Activated naive CD8-positive, alpha-beta T cell treated with anti-CD3 and anti-CD28 coated beads, Interleukin-2, amount 10 ng/mL, durations not matched to agents 7 days and 5 days (primary cell): ENCODE measurements around the gene MXD3. TPM values are rescaled to one million over a fixed set of nuclear protein-coding genes. Genes with fewer than 3 reads are reported as not detected.
"Not testable (repeated sequence)": the region's sequence is repeated elsewhere in the genome, so short reads cannot be mapped to it uniquely, and the experiment has no call there.

Source experiments
- ATAC-seq: fragments of 150-1000 bp; cut with Tn5 transposase; one replicate; pipeline ENCODE4 v1.10.0; 2021; ENCODE audit warnings: low read depth, moderate library complexity
- POLR2A ChIA-PET: fragments of 350-600 bp; sonication (Branson Sonifier 250); formaldehyde crosslinking; loops from one replicate; lab custom pipeline; 2021; ENCODE audit warnings: antibody characterized with exemption; lab: Charles Lee
- DNase-seq: peaks from one replicate; pipeline ENCODE4 v3.0.0; 2021
- H3K27ac Mint-ChIP-seq: one replicate; pipeline ENCODE4 v1.8.0; 2022; ENCODE audit warnings: mild to moderate bottlenecking, mixed read lengths
- H3K27me3 Mint-ChIP-seq: one replicate; pipeline ENCODE4 v1.8.0; 2022; ENCODE audit warnings: mild to moderate bottlenecking, moderate library complexity, mixed read lengths
- H3K36me3 Mint-ChIP-seq: one replicate; pipeline ENCODE4 v1.8.0; 2021; ENCODE audit warnings: mild to moderate bottlenecking, mixed read lengths
- H3K4me1 Mint-ChIP-seq: one replicate; pipeline ENCODE4 v1.8.0; 2021; ENCODE audit warnings: mixed read lengths
- H3K4me3 Mint-ChIP-seq: one replicate; pipeline ENCODE4 v1.8.0; 2022; ENCODE audit warnings: mild to moderate bottlenecking, moderate library complexity, mixed read lengths
- H3K9me3 Mint-ChIP-seq: one replicate; pipeline ENCODE4 v1.8.0; 2021; ENCODE audit warnings: mixed read lengths
- total RNA-seq, 2 experiments: library from RNA; stranded (reverse); gene quantifications; one replicate each; pipeline ENCODE4 v1.2.3, GENCODE V29; 2021

Gene MXD3, protein sequence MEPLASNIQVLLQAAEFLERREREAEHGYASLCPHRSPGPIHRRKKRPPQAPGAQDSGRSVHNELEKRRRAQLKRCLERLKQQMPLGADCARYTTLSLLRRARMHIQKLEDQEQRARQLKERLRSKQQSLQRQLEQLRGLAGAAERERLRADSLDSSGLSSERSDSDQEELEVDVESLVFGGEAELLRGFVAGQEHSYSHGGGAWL
- 10 to 100 TPM; 85.0 to 94.0 TPM for total RNA-seq

- Mint-ChIP-seq H3K4me1 (peaks cover 32% of the 10 kb centered on the region), H3K27ac (peak within 1 kb of the TSS; percentile 98), H3K4me3 (peak within 1 kb of the TSS; percentile 100), H3K9me3 (no peaks in the 10 kb centered on the region), H3K27me3 (no peaks in the 10 kb centered on the region), H3K36me3 (peaks cover 13% of the 10 kb centered on the region)
- ATAC-seq: peak; percentile 82
- POLR2A ChIA-PET: interaction anchor here (0.6 to 4.2 kb wide), 20 partner anchors 11 to 775 kb away, joined by 3 to 51 read pairs (median 4); partner anchors contain the start of genes GRK6, LMAN2, NSD1 and PRELID1
- DNase-seq: peak; percentile 97
These were observed at the start of gene MXD3 for GRCh38 chr5:177311723-177312648. Gene MXD3 (minus strand): TSS chr5:177311898. CDS start chr5:177311830, 68 bp downstream.

DNA sequence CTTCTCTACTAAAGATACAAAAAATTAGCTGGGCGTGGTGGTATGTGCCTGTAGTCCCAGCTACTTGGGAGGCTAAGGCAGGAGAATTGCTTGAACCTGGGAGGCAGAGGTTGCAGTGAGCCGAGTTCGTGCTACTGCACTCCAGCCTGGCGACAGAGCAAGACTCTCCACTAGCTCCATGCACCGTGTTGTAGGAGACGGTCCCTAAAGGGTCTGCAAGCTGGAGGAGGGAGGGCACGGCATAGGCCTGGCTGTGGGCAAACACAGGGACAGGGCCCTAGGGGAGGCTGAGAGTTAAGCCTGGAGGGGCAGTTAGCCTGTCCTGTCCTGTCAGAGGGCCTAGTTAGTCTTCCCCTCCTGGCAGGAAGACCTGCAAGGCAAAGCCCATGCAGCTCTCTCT, 49.0 kb upstream of the MXD3 start:
- H3K27ac Mint-ChIP-seq, ATAC-seq, H3K9me3 Mint-ChIP-seq, H3K27me3 Mint-ChIP-seq, DNase-seq: not testable (repeated sequence)
- POLR2A ChIA-PET: interaction anchor here (0.6 to 2.7 kb wide), 4 partner anchors 9 to 55 kb away, joined by 4 to 24 read pairs (median 13); partner anchors contain the start of genes LMAN2 and MXD3
- peaks cover 19% of the 10 kb centered on the region for H3K36me3 Mint-ChIP-seq
- H3K4me1 Mint-ChIP-seq: peaks cover 61% of the 10 kb centered on the region
- peak overlapping the region; percentile 42 for H3K4me3 Mint-ChIP-seq

GRCh38 chr5:177359860-177360259, 48.2 kb upstream of the MXD3 start:
- Mint-ChIP-seq H3K36me3 (peaks cover 19% of the 10 kb centered on the region), H3K4me1 (peaks cover 68% of the 10 kb centered on the region), H3K9me3 (peaks cover 4% of the 10 kb centered on the region), H3K27me3 (no peaks in the 10 kb centered on the region), H3K4me3 (peak overlapping the region; percentile 92), H3K27ac (peak overlapping the region; percentile 76)
- POLR2A ChIA-PET: interaction anchor here (1.1 to 2.7 kb wide), 3 partner anchors 9 to 47 kb away, joined by 6 to 24 read pairs (median 19); partner anchors contain the start of gene LMAN2
- ATAC-seq (no peak), DNase-seq (no peak)

GRCh38 chr5:177359451-177359851, 47.8 kb upstream of the MXD3 start:
- Mint-ChIP-seq H3K4me3 (peak overlapping the region; percentile 92), H3K27me3 (no peaks in the 10 kb centered on the region), H3K27ac (peak overlapping the region; percentile 76), H3K9me3 (peaks cover 8% of the 10 kb centered on the region), H3K4me1 (peaks cover 71% of the 10 kb centered on the region), H3K36me3 (peaks cover 21% of the 10 kb centered on the region)
- POLR2A ChIA-PET: interaction anchor here (1.1 to 2.7 kb wide), 3 partner anchors 8 to 47 kb away, joined by 5 to 19 read pairs (median 6); partner anchors contain the start of gene LMAN2
- DNase-seq (no peak), ATAC-seq (no peak)

GRCh38 chr5:177358370-177358819, 46.7 kb upstream of the MXD3 start:
- peaks cover 69% of the 10 kb centered on the region for H3K4me1 Mint-ChIP-seq
- POLR2A ChIA-PET: interaction anchor here (0.6 to 2.6 kb wide), 10 partner anchors 9 to 97 kb away, joined by 3 to 13 read pairs (median 4); partner anchors contain the start of genes PRELID1 and RAB24
- peak overlapping the region; percentile 92 for H3K4me3 Mint-ChIP-seq
- peak overlapping the region; percentile 76 for H3K27ac Mint-ChIP-seq
- no peaks in the 10 kb centered on the region for H3K27me3 Mint-ChIP-seq
- peaks cover 12% of the 10 kb centered on the region for H3K9me3 Mint-ChIP-seq
- H3K36me3 Mint-ChIP-seq: peaks cover 25% of the 10 kb centered on the region
- ATAC-seq (peak; percentile 5), DNase-seq (no peak)

DNA sequence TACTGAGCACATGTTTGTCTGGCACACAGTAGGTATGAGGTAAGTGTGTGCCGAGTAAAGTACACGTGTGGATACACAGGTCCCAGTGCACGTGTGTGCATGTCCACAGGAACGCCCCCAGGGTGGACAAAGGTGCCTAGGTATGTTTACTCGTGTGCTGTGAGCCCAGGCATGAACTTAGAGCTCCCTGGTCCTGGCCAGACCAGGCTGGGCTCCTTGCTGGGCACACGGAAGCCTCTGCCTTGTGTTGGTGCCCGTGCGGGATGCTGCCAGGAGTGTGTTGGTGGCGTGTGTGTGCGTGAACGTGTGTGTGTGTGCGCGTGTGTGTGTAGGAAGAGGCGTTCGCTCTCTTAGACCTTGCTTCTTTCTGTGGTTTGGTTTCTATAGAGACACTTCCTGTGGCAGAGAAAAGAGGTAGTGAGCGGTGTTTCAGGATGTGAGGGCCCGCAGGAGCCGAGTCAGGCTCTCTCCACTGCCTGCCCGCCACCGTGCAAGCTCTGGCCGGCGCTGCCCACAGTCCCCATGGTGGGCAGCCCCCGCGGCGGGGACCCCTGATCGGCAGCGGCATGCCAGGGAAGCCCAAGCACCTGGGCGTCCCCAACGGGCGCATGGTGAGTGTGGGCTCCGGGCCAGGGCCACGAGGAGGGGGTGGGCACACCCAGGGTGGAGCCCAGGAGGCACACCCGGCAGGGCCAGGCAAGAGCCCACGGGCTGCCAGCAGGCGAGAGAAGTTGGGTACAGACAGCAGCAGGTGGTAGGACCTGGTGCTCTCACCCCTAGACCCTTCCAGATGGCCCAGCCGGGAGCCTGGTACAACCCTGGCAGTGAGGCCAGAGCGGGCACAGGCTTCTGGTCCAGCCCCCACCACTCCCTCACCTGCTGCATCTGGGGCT, 46.0 kb upstream of the MXD3 start, which contains the start of gene RGS14:
Gene RGS14, plus strand, starts transcription at position 466 of the 893 bp plus-strand sequence. Its CDS starts 101 bp downstream, at position 567.
- H3K4me3 Mint-ChIP-seq: peak within 1 kb of the TSS; percentile 92
- peaks cover 12% of the 10 kb centered on the region for H3K9me3 Mint-ChIP-seq
- ATAC-seq: peak; percentile 90
- peak within 1 kb of the TSS; percentile 83 for H3K27ac Mint-ChIP-seq
- POLR2A ChIA-PET: interaction anchor here (0.7 to 2.6 kb wide), 10 partner anchors 9 to 113 kb away, joined by 3 to 13 read pairs (median 4); partner anchors contain the start of genes PRELID1 and RAB24
- H3K4me1 Mint-ChIP-seq: peaks cover 65% of the 10 kb centered on the region
- no peaks in the 10 kb centered on the region for H3K27me3 Mint-ChIP-seq
- H3K36me3 Mint-ChIP-seq: peaks cover 24% of the 10 kb centered on the region
- peak; percentile 77 for DNase-seq

DNA sequence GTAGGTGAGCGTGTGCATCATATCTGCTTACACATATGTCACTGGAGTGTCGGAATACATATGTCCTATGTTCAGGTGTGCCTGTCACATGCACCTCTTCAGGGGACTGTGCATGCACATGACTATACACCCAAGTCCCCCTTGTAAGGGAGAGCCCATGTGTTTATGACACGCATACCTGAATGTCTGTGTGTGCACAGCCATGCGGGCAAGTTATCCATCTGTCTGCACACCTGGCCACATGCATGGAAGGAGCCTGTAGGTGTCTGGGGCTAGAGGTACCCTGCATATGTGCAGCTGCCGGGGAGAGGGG, 45.4 kb upstream of the MXD3 start:
- peak overlapping the region; percentile 83 for H3K27ac Mint-ChIP-seq
- no peaks in the 10 kb centered on the region for H3K27me3 Mint-ChIP-seq
- ATAC-seq: no peak
- no peak for DNase-seq
- H3K4me3 Mint-ChIP-seq: peak overlapping the region; percentile 92
- POLR2A ChIA-PET: interaction anchor here (1.0 to 2.6 kb wide), 6 partner anchors 30 to 114 kb away, joined by 3 to 13 read pairs (median 4); no protein-coding TSS in a partner anchor
- H3K9me3 Mint-ChIP-seq: peaks cover 12% of the 10 kb centered on the region
- H3K4me1 Mint-ChIP-seq: peaks cover 60% of the 10 kb centered on the region
- peaks cover 24% of the 10 kb centered on the region for H3K36me3 Mint-ChIP-seq

DNA sequence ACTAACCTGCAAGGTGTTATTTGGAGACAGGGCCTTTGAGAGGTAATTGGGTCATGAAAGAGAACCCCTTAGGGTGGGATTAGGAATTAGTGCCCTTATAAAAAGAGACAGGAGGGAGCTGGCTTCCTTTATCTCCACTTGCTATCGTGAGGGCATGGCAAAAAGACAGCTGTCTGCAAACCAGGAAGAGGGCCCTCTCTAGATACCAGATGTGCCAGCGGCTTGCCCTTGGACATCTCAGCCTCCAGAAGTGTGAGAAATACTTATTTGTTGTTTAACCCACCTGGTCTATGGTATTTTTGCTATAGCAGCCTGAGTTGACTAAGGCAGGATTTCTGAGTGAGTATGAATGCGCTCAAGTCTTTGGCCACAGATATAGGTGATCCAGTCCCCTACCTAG, 45.0 kb upstream of the MXD3 start:
- ATAC-seq: no peak
- peaks cover 12% of the 10 kb centered on the region for H3K9me3 Mint-ChIP-seq
- H3K27ac Mint-ChIP-seq: peak overlapping the region; percentile 83
- peaks cover 24% of the 10 kb centered on the region for H3K36me3 Mint-ChIP-seq
- H3K4me3 Mint-ChIP-seq: peak overlapping the region; percentile 92
- peaks cover 58% of the 10 kb centered on the region for H3K4me1 Mint-ChIP-seq
- no peak for DNase-seq
- POLR2A ChIA-PET: interaction anchor here (1.0 to 2.6 kb wide), 5 partner anchors 29 to 114 kb away, joined by 3 to 13 read pairs (median 4); no protein-coding TSS in a partner anchor
- no peaks in the 10 kb centered on the region for H3K27me3 Mint-ChIP-seq

- Mint-ChIP-seq H3K9me3 (peaks cover 12% of the 10 kb centered on the region), H3K27me3 (no peaks in the 10 kb centered on the region), H3K27ac (no peak overlapping the region), H3K36me3 (peaks cover 24% of the 10 kb centered on the region), H3K4me3 (no peak overlapping the region), H3K4me1 (peaks cover 55% of the 10 kb centered on the region)
- ATAC-seq: no peak
- POLR2A ChIA-PET: interaction anchor here (1.1 to 2.6 kb wide), 5 partner anchors 17 to 76 kb away, joined by 3 to 13 read pairs (median 5); partner anchors contain the start of genes PRELID1 and RAB24
- no peak for DNase-seq
These were observed 44.1 kb upstream of the MXD3 start for GRCh38 chr5:177355868-177356168.

- H3K4me1 Mint-ChIP-seq: peaks cover 60% of the 10 kb centered on the region
These were observed 43.6 kb upstream of the MXD3 start for GRCh38 chr5:177355162-177355867.

DNA sequence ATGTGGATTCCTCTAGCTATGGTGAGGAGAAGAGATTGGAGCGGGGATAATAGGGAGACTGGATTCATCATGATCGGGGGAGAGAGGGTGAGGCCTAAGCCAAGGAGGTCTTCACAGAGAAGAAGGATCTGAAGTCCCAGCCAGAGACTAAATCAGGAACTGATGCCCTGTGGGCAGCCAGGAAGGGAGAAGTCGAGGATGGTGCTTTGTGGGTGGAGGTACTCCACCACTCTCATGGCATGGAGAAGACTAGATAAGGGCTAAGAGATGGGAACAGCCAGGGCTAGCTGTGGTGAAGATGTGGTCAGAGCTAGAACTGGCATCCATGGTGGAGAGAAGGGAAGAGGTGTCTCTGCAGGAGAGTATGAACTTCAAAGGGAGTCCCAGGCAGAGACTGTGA, 43.0 kb upstream of the MXD3 start:
- DNase-seq (no peak), ATAC-seq (no peak)
- peaks cover 21% of the 10 kb centered on the region for H3K36me3 Mint-ChIP-seq
- no peak overlapping the region for H3K27ac Mint-ChIP-seq
- peak overlapping the region; percentile 6 for H3K4me3 Mint-ChIP-seq
- H3K4me1 Mint-ChIP-seq: peaks cover 60% of the 10 kb centered on the region
- peaks cover 12% of the 10 kb centered on the region for H3K9me3 Mint-ChIP-seq
- H3K27me3 Mint-ChIP-seq: no peaks in the 10 kb centered on the region
- POLR2A ChIA-PET: interaction anchor here (1.4 to 1.6 kb wide), 3 partner anchors 51 to 73 kb away, joined by 3 to 5 read pairs (median 3); partner anchors contain the start of genes PRELID1 and RAB24

More at GRCh38 chr5:177355162-177355867, 43.6 kb upstream of the MXD3 start:
- Mint-ChIP-seq H3K9me3 (peaks cover 12% of the 10 kb centered on the region), H3K27me3 (no peaks in the 10 kb centered on the region), H3K36me3 (peaks cover 24% of the 10 kb centered on the region), H3K27ac (no peak overlapping the region), H3K4me3 (peak overlapping the region; percentile 6)
- POLR2A ChIA-PET: interaction anchor here (1.1 to 1.6 kb wide), 4 partner anchors 17 to 72 kb away, joined by 3 to 5 read pairs (median 4); partner anchors contain the start of genes PRELID1 and RAB24
- no peak for DNase-seq
- no peak for ATAC-seq
